Central memory CD4-positive, alpha-beta T cell (primary cell): ENCODE data around the gene BST1.

ENCODE experiments used
- DNase-seq: peaks from one replicate; pipeline ENCODE4 v3.0.0; 2022
- total RNA-seq, 3 experiments: gene quantifications; one replicate each; lab custom pipeline; 2026; lab: John Stamatoyannopoulos, UW

The BST1 gene, protein sequence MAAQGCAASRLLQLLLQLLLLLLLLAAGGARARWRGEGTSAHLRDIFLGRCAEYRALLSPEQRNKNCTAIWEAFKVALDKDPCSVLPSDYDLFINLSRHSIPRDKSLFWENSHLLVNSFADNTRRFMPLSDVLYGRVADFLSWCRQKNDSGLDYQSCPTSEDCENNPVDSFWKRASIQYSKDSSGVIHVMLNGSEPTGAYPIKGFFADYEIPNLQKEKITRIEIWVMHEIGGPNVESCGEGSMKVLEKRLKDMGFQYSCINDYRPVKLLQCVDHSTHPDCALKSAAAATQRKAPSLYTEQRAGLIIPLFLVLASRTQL
- total RNA-seq: 0.11 to 0.58 (median 0.16) reads per million in 3 experiments

DNA sequence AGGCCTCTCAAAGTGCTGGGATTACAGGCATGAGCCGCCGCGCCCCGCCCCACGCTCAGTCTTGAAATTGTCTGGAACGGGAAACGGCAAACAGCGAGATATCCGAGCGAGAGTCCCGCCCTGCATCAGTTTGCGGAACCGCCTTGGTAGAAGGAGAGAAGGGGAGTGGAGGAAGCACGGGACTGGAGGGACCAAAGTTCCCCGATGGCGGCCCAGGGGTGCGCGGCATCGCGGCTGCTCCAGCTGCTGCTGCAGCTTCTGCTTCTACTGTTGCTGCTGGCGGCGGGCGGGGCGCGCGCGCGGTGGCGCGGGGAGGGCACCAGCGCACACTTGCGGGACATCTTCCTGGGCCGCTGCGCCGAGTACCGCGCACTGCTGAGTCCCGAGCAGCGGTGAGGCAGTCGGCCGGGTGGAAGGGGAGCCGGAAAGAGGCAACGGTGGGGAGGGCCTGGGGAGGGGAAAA lies at the start of gene BST1:
Gene BST1, plus strand, starts transcription at position 125 of the 463 bp plus-strand sequence. Its CDS starts 80 bp downstream, at position 205.
- peak; percentile 32 for DNase-seq

DNA sequence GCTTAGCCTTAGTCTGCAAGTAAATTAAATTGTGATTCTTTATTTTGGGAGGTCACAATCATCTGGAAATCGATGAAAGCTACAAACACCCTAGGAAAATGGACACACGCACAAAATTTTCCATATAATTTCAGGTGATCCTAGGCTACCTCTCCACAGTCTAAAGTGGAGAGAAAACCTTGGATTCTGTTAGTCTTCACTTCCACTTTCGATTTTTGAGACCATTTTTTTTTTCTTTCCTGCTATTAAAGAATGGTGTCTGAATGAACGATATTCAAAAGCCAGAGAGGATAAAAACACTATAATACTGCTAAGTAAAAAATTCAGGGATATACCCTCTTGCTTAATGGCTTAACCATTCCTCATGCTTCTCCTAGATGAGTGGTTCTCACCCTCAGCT lies 49.4 kb upstream of the BST1 start:
- DNase-seq: no peak

DNA sequence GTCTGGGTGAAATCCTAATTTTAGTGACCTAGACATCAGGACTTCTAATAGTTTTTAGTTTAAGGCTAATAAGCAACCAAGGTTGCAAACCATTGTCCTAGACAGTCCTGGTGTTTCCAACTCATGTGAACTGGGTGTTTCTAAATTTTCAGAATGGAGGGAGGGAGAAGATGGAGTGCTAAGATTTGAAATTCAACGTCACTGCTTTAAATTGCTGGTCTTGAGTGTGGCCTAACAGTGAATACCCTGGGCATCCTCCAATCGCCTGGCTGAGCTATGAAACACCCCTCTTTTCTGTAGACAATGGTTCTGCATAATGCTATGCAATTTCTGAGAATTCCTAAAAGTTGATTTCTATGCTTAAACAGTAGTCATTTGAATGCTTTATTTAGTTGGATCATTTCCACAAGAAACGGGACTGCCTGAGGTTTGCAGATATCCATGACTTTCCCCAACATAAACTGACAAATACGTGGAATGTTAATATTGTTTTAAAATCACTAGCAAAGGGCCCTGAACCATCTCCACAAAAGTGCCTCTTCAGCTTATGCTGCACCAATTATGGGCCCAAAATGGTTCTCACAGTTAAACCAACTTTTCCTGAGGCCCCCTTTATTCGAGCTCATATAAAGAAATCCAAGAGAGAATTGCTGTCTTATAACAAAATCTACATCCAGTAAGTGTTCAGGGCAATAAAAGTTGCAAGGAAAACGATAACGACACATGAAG lies 48.8 kb upstream of the BST1 start:
- DNase-seq: no peak

DNA sequence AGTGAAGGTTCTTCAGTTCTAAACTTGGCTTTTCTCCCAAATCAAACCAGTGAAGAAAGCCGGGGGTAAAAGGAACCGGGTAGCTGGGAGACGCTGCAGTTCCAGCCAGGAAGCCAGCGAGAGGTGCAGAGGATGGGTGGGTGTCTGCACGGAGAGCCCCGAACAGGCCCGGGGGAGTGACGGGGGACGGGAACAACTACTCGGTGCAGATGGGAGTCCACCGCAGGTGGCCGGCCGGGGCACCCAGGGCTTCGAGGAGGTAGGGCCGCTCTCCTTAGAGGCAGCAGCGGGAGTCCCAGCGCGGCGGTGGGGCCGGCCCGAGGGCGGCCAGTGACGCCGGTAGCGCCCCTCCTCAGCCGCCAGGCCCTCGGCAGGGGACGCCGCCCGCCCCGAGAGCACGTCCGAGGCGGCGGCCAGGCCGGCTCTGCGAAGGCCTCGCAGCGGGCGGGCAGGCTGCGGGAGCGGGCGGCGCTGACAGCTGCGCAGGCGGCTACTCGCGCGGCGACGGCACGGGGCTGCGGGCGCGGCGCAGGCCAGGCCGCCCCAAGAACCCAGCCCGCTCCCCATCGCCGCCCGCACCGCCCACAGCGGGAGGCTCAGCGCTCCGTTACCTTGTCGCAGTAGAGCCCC lies 48.2 kb upstream of the BST1 start:
- DNase-seq: no peak

DNA sequence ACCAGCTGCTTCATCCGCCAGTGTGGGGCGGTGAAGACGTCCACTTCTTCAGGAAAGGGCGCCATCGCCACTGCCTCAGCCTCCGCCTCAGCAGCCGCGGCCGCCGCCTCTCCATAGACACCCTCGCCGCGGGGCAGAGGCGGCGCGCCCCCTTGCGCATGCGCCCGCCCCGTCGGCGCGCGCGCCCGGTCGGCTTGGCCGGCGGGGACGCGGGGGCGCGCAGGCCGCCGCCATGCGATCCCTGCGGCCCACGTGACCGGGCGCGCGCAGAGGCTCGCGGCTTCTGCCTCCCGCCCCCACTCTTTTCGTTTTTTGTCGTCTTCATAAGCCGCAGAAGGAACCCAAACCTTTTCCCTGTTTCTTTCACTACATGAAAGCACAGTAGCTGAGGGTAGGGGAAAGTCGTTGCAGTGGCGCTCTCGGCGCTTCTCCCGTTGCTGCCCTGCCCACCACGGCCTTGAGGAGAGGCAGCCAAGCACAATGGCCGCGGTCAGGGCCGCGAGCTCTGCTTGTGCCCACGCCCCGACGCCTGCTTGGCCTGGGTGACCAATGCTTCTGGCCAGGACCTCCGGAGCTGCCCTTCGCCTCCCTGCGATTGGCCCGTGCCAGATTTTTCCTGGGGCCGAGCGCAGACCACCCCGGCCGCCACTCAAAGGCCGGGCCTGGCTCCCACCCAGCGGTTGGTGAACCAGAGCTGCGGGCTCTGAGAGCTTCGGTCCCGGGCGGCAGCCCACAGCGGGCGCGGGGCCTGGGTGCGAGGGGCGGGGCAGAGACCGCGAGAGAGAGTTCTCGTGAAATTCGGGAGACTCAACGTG lies 47.4 kb upstream of the BST1 start, which contains the start of gene FBXL5:
Gene FBXL5, minus strand, starts transcription at position 135 of the 815 bp plus-strand sequence. Its CDS starts 70 bp downstream, at position 65.
- peak; percentile 85 for DNase-seq

DNA sequence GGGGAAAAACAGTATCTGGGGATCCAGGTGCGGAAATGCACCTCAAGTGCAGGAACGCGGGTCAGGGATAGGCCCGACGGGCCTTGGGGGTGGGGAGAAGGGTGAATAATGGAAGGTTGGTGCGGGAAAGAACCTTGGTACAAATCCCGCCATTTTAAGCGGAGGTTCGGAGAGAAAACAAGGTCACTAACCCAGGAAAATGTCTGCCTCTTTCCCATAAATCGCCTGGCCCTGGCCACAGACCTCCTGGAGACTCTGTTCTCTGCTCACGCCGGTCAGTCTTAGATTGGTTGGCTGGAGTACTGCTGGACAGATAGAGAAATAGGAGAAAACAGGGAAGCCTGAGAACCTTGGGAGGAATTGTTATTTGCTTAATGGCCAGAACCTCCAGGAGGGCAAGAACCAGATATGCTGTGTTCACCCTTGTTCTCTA lies 46.8 kb upstream of the BST1 start:
- DNase-seq: no peak

DNA sequence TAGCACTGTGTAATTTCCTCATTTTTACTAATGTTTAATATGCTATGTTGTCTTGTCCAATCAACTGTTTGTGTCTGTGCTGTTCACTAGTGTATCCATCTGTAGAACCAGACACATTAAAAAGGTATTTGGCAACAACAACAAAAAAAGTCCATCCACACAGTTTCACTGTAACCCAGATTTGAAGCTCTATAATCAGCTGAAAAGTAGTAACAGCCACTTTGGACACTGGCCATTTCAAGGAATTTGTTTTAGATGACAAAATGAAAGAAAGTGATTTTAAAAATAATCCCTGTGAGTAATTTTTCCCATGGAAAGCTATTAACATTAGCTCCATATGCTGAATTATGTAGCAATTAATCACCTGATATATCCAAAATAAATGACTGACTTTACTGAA lies 45.5 kb upstream of the BST1 start:
- no peak for DNase-seq

DNA sequence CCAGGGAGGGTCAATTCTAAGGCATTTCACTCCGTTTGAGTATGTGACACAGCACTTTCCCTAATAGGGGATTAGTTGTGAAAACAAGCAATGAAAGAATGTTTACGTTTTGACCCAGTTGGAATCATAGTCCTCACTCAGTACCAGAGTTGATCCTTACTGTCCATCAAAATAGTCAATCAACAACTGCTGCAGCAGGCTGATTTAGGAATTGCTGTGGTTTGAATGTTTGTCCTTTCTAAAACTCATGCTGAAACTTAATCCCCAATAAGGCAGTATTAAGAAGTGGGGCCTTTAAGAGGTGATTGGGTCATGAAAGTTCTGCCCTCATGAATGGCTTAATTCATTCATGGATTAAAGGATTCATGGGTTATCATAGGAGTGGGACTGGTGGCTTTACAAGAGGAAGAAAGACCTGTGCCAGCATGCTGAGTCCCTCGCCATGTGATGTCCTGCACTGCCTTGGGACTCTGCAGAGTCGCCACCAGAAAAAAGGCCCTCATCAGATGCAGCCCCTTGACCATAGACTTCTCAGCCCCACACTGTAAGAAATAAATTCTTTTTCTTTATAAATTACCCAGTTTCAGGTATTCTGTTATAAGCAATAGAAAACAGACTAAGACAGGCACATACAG lies 44.6 kb upstream of the BST1 start:
- DNase-seq: no peak

DNA sequence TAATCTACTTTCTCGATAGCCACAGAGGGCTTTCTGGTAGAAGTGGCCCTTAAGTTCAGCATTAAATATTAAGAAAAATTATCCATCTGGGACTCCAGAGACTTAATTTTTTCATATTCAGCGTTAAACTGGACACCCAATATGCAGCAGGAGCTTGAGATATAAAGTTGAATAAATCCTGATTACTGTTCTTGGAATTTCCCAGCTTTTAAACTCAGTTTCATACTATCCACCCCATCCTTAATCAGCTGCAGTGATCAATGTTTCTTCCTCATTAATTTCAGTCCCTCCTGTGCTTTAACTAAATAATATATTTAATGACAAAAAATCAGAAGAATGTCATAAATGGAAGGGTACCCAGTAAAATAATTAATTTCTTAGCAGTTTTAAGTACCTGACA lies 44.1 kb upstream of the BST1 start:
- DNase-seq: no peak

DNA sequence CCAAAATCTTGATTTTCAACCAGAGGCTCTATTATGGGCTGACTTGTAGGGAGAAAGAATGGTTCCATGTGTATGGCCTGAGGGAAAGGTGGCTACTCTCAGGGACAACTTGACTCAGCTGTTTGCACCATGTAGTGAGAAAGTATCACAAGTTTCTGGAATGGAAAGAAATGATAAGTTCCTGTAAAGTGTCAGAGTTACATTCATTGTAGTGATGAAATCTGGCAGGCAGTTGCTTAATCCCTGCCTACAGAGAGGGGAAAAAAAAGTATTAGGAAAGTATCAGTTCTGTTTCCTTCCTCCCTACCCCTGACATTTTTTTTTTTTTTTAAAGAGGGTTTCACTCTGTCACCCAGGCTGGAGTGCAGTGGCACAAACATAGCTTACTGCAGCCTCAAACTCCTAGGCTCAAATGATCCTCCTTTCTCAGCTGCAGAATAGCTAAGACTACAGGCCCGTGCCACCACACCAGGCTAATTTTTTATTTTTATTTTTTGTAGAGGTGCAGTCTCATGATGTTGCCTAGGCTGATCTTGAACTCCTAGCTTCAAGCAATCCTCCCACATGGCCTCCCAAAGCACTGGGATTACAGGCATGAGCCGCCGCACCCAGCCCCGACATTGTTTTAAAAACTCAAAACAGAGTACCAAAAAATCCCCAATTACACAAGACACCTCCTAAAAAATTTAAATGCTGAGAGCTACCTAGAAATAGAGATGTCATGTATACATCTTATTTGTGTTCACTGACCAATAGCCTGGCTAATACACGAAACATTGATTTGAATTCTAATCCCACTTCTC lies 42.9 kb upstream of the BST1 start:
- DNase-seq: no peak

DNA sequence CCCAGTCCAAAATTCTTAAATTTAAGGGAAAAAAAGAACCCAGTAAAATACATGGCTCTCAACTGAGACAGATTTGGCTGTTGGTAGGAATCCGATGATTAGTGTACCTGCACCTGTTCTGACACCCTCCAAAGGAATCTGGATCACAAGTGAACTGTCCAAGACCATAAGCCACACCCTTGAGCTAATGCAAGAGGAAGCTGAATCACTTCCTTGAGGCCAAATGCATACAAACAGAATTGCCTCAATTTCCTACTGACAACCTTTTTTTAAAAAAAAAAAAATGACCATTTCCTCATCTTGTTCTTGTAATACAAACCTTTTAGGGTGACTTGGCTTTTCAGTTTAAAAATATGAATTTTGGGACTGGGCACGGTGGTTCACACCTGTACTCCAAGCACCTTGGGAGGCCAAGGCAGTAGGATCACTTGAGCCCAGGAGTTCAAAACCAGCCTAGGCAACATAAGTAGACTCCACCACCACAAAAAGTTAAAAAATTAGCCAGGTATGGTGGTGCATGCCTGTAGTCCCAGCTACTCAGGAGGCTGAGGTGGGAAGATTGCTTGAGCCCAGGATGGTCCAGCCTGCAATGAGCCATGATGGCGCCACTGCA lies 37.0 kb upstream of the BST1 start:
- DNase-seq: no peak

DNA sequence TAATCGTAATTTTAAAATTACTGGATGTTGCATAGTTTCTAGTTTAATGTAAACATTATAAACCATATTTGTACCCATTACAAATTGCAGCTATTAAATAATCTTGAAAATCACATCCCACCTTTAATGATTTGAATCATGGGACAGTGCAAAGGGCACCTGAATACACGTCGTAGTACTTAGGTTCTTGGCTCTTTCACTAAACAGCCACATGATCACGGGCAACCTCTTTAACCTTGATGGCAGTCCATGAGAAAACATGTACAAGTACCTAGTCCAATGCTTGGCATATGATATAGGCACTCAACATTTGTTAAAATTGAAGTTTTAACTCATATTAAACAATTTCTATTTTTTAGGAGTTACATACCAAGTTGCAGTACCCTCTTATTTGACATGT lies 35.9 kb upstream of the BST1 start:
- DNase-seq: no peak

DNA sequence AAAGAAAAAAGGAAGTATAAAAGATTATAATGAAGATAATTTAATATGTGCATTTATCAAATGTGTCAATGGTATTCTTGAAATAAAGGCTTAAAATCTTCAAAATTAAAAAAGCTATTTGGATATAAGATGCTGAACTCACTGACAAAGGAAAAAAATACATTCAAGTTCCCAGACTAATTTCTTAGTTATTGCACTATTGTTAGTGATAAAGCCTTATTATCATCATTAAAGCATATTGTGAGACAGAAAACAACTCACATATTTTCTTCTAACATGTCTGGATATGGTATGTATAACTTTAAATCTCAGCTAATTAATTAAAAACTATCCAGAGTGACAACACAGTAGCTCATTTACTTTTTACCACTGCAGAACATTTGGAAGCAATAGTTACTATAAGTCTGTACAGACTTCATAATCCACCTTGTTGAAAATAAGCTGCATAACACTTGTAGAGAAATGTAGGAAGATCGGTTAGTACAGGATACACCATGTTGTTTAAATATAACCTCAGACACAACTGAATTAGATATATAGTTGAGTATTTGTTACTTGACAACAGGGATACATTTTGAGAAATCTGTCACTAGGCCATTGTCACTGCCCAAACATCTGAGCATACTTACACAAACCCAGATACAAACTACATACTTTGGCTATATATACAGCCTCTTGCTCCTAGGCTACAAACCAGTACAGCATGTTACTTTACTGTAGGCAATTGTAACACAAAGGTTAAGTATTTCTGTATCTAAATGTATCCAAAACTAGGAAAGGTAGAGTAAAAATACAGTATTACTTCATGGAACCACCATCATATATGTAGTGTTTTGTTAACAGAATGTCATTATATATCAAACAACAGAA lies 34.1 kb upstream of the BST1 start:
- no peak for DNase-seq

DNA sequence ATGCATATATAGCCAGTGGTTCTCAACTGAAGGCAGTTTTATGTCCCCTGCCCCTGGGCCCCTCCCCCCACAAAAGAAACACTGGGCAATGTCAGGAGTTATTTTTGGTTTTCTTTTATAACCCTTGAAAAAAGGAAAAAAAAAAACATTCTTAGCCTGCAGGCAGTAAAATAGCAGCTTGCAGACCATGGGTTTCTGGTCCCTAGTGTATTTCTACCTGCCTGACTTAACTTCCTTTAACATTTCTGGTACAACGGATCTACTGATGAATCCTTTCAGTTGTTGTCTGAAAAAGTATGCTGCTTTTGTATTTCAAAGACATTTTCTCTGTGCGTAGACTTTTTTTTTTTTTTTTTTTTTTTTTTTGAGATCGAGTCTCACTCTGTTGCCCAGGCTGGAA lies 32.3 kb upstream of the BST1 start:
- DNase-seq: no peak

DNA sequence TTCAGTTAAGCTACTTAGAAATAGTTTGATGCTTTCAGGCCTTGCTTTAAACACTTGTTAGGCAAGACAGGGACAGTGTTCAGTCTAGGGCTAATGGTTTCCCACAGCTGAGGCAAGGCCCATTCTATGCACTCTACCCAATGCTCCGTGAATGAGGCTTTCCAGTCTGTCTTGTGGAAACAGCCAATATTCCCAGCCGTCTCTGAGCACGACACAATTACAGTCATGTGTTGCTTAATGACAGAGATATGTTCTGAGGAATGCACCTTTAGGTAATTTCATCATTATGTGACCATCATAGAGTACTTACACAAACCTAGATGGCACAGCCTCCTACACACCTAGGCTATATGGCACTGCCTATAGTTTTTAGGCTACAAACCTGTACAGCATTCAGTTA lies 30.8 kb upstream of the BST1 start:
- DNase-seq: no peak

DNA sequence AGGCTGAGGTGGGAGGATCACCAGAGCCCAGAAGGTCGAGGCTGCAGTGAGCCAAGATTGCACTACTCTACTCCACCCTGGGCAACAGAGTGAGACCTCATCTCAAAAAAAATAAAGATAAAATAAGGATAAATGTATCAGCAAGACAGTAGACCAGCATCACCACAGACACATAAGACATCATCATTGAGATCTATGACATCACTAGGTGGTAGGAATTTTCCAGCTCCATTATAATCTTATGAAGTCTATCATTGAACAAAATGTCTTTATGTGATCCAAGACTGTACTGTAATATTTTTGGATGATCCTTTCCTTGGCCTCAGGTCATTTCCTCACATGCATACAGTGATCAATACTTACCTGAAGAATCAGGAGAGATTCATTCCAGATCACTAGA lies 29.5 kb upstream of the BST1 start:
- no peak for DNase-seq

DNA sequence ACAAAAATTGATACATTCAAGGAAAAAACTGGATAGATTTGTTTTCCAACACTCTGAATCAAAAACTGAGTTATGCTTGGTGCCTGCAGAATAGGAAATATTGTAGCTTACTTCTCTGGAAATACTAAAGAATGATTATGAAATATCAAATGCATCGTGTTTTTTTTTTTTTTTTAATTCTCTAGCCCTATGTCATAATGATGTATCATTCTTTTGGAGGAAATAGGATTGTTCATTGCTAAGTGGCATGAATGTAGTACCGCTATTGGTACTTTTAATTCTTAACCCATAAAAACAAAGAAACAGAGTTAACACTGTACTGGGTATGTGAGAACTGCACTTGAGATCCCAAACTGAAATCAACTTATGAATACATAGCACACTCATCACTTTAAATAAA lies 28.8 kb upstream of the BST1 start:
- DNase-seq: no peak

DNA sequence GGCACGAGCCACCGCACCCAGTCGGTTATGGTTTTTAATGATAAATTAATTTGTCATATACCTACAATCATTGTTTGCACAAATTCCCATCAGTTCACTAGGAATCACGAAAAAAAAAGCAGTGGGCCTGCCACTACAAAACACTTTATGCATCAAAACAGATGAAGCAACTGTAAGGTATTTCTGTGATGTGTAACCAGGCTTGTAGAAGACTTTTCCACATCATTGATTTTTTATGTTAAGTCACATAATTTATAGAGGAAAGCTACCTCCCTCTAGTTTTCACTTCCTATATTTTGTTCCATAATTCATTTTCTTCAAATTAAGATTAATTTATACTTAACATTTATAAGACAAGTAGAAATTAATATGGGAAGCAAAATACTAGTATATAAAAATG lies 27.9 kb upstream of the BST1 start:
- no peak for DNase-seq

DNA sequence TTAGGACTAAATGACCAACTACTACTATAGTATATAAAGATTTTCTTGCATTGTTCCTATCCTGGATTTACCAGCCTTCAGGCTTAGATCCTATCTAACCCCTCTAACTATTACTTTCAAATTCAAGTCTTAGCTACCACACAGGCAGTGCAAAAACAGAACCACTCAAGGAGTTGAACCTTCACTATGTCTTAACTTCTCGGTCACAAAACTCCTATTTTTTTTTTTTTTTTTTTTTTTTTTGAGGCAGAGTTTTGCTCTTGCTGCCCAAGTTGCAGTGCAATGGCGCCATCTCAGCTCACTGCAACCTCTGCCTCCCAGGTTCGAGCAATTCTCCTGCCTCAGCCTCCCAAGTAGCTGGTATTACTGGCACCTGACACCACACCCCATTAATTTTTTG lies 27.5 kb upstream of the BST1 start:
- DNase-seq: no peak

DNA sequence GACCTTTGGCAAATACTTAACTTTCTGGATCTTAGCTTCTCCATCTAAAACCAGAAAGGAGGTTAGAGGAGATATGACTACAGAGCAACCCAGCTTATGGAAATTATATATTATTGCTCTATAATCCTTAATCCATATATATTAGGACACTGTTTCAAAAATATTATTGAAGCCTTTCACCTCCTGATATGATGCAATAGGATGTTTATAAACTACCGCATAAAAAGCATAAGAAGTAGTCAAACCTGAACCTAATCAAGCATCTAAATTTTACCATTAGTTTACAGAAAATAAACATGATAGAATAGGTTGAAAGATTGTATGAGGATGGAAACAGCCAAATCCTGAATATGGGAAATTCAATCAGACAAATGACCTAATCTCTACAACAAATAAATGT lies 26.8 kb upstream of the BST1 start:
- DNase-seq: no peak
